GM21786 (cell line): ENCODE data around the gene SIRPB1.
"Not testable (repeated sequence)": the region's sequence is repeated elsewhere in the genome, so short reads cannot be mapped to it uniquely, and the experiment has no call there.

Experiments used
- ATAC-seq: cut with Tn5 transposase; IDR thresholded peaks from one replicate; pipeline ENCODE4 v1.9.1; 2021; ENCODE audit not compliant: unreplicated experiment

SIRPB1 gene

DNA sequence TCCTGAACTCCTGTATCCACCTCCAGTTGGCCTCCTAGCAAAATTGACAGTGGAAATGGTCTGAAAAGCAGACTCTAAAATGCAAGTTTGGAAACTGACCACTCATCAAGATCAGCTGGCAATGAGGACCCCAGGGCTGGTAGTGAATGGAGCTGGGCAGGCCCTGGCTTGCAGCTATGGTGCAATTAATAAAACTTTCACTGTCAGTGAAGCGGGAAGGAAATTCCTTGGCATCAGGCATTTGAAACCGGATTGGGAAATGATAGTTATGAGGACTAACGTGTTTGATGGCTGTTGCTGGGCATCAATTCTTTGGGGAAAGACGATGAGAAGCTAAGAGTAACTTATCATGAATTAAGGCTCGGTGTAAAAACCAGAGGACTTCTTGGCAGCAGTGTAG lies 19.1 kb downstream of the SIRPB1 start:
- ATAC-seq: no peak

DNA sequence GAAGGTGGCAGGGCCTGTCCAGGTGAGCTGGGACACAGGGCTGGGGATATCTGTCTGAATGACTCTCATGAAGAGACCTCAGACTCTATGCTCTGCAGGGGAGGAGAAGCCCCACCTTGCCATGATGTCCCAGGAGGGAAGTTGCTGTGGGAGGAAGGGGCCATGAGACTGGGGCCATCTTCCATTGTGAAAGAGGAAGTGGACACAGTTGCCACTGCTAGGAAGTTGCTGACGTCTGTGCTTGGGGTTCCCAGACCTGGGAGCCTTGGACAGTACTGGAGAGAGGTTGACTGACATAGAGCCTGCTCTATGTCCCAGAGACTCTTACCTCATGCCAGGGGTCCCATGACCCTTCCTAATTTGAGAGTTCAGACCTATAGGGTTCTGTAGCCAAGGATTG lies 24.5 kb downstream of the SIRPB1 start:
- no peak for ATAC-seq

- no peak for ATAC-seq
Observed at GRCh38 chr20:1588533-1589460, 31.0 kb downstream of the SIRPB1 start.

DNA sequence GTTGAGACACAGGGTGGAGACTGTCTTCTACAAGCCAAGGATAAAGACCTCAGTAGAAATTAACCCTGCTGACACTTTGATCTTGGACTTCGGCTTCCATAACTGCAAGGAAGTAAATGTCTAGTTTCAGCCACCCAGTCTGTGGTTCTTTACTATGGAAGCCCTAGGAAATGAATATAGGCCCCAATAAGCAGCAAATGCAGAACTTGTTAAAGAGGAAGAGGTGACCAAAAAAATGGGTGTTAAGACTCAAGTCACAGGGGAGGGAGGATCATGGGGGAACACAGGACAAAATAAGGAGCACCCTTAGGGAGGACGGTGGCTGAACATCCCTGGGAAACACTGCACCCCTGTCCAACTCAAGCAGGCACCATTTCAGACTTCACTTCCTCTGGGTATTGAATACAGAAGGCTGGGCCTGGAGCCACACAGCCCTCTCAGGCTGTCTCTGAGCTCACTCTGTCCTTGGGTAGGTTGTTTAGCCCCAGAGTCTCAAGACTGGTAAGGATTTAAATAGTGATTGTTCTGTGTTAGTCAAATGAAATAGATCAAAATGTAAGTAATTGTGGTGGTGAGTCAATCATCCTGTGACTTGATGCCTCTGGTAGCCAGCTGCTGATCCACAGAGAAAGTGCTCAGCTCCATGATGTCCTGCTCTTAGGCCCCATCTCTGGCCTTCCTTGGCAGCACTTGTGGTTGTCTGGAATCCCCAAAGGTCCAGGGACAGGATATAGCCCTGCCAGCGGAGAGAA lies 31.9 kb downstream of the SIRPB1 start:
- no peak for ATAC-seq

GRCh38 chr20:1579488-1579887 lies 40.3 kb downstream of the SIRPB1 start:
- no peak for ATAC-seq

- no peak for ATAC-seq
Observed at GRCh38 chr20:1577906-1578305, 41.9 kb downstream of the SIRPB1 start.

DNA sequence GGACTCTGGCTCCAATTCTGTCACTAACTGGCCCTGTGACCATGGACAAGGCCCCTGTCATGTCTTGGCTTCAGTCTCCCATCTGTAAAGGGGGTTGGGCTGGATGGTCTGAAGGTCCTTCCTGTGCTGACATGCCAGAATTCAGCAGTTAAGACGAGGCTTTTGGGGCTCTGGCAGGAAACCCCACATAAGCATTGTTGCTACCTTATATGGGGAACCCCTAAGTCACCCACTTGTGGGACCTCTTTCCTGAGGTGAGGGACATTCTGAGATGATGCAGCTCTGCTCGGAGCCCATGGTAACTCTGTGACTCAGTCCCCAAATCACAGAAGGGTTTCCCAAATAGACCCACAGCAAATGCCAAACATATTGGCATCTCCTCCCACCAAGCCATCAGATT lies 42.5 kb downstream of the SIRPB1 start:
- not testable (repeated sequence) for ATAC-seq

GRCh38 chr20:1576641-1577040 lies 43.2 kb downstream of the SIRPB1 start:
- no peak for ATAC-seq

DNA sequence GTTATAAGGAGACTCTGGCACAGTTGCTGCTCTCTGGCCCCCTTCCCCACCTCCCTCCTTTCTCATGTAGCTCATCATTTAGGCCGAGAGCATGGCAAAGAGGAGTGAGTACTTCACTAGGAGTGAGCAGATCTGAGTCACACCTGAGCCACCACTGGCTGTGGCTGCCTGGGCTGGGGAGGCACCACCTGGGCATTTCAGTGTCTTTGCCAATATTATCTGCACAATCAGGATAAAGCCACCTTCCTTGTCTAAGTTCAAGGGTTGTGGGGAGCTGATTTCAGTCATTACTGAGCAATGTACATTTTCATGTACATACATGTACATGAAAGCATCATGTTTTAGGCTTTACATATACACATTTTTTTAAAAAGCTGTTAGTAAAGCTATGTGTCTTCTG lies 43.8 kb downstream of the SIRPB1 start:
- not testable (repeated sequence) for ATAC-seq

DNA sequence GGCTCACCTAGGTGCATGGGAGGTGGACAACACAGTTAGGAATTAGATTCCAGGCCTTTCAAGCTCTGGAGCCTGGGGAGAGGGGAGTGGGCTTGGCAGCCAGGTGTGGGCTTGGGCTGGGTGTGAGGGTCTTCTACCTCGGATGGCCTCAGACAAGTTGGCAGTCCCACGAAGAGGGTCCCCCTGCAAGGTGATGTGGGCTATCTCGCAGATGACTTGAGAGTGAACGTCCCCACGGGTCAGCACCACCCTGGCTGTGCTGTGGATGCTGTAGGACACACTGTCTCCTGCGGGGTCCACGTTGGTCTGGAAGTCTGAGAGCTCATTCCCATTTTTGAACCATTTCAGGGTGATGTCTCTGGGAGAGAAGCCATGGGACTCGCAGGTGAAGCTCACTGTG lies 48.2 kb downstream of the SIRPB1 start:
- not testable (repeated sequence) for ATAC-seq
